Urinary bladder (tissue), 4 donors: Measurements from ENCODE around the gene VPS35. TPM values are rescaled to one million over a fixed set of nuclear protein-coding genes. Genes with fewer than 3 reads are reported as not detected.
"Not testable (repeated sequence)": the region's sequence is repeated elsewhere in the genome, so short reads cannot be mapped to it uniquely, and the experiment has no call there.

Experiments
- DNase-seq: peaks from one replicate; pipeline ENCODE4 v3.0.0-alpha.2; 2015; ENCODE audit errors: extremely low spot score
- H3K27ac ChIP-seq: one replicate; pipeline ENCODE4 v1.5.1; 2013; ENCODE audit warnings: low read depth, mild to moderate bottlenecking, moderate library complexity
- H3K36me3 ChIP-seq: one replicate; pipeline ENCODE4 v1.6.1; 2013; ENCODE audit warnings: mild to moderate bottlenecking, moderate library complexity; ENCODE audit not compliant: insufficient read depth
- H3K4me1 ChIP-seq: one replicate; pipeline ENCODE4 v1.6.1; 2013; ENCODE audit warnings: mild to moderate bottlenecking, moderate library complexity; ENCODE audit not compliant: insufficient read depth
- H3K4me3 ChIP-seq: one replicate; pipeline ENCODE4 v1.5.1; 2013; ENCODE audit warnings: low read depth, low read length
- WGBS: extraction: QIAGEN DNeasy Blood & Tissue Kit; methylation state at CpG from one replicate; pipeline ENCODE4 v1.1.7; 2013; 5-methylcytosine and 5-hydroxymethylcytosine counted together
- polyA plus RNA-seq: library from polyadenylated mRNA; stranded (reverse); fragments of 200-250 nt; gene quantifications from one replicate; pipeline ENCODE4 v1.2.3, GENCODE V29; 2013
- total RNA-seq: library from RNA; depleted of rRNA; stranded (reverse); fragments of >200 nt; gene quantifications from one replicate; pipeline ENCODE4 v1.2.3, GENCODE V29; 2014
- donor health status: healthy with polysubstance abuse.
- donor health status: healthy.

The VPS35 gene
- total and polyA plus RNA-seq, 2 donors = 44.4 to 154 TPM

DNA sequence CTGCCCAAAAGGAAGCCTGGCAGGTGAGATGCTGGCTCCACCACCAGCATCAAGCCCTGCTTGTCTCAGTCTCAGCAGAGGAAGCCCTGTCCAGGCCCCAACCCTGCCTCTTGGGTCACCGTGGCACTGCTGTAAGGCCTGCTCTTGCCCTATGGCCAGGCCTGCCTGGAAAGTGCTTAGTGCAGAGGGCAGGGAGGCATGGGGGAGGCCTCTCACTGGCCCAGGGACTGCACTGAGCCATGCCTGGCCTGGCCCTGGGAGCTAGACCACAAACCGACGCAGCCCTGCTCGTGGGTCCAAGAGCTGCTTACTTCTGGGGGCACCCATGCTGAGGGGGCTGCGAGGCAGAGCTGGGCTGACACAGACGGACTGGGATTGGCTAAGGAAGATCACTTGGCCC is 64.1 kb downstream of the VPS35 start:
- H3K4me3 ChIP-seq, H3K36me3 ChIP-seq, DNase-seq, H3K27ac ChIP-seq, H3K4me1 ChIP-seq: not testable (repeated sequence)
- 85% methylated on average over 6 of the region's 6 CpGs for WGBS

DNA sequence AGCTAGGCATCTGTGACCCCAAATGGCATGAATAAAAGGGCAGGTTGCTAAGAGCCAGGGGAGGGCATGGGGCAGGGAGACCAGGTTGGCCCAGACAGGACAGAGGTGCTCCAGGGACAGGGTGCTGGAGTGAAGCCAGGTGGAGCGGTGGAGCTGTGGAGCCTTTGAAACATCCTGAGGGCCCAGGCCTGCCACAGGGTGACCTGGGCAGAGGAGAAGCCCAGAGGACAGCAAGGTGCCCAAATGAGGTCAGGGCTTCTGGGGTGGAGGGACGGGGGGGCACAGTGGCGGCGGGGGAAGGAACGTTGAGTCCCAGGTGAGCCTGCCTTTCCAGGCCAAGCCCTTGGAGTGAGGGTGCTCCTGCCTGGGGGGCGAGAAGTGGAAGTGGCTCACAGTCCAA is 65.3 kb downstream of the VPS35 start:
- not testable (repeated sequence) for H3K36me3 ChIP-seq, DNase-seq, H3K27ac ChIP-seq, H3K4me3 ChIP-seq, H3K4me1 ChIP-seq
- WGBS = 92% methylated on average over 4 of the region's 6 CpGs

DNA sequence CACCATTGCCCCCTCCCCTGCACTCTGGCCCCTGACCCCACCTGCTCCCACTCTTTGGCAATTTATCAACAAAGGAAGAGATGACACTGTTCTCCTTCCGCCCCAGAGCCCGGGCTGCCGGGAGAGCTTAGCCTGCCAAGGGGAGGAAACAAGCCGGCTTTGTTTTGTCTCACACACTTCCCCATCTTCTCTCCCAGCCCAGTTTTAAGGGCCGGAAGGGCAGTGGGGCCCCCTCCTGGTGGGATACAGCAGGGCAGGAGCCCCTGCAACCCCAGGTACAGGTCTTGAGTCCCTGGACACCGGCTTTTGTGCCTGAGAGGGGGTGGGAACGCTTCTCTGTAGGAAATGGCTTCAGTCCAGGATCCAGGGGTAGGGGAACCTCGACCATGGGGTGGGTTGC is 65.7 kb downstream of the VPS35 start:
- not testable (repeated sequence) for DNase-seq, H3K4me3 ChIP-seq, H3K36me3 ChIP-seq, H3K27ac ChIP-seq, H3K4me1 ChIP-seq
- 6% methylated on average over 5 of the region's 8 CpGs for WGBS

DNA sequence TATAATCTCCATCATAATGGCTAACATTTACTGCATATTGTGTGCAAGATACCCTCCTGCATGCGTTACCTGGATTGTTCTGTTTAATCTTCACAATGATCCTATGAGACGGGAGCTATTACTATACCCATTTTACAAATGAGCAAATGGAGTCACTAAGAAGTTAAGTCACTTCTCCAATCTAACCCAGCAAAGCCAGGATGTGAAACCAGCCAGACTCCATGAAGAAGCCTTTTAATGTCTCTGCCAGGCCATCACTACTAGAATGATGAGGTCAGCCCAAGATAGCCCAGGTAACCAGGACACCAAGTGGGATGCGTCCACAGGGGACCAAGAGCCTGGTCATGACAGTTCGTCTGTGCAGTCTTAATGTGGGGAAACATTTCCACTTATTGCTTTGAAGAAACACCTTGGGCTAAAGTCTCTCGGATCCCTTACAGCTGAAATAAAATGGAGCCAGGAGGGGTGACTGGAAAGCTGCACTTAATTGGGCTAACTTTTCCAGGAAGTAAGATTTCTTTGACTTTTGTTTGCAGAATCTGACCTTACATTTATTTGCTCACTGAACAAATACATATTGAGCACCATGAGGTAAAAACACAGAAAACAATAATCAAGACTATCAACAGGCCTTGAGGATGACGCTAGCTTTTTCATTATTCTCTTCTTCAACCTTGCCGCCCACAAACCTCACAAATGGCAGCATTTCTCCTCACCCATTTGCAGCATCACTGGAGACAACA is 66.9 kb downstream of the VPS35 start:
- no peak for DNase-seq
- WGBS = 93% methylated on average over 7 of the region's 7 CpGs
- no peaks in the 10 kb centered on the region for H3K36me3 ChIP-seq
- H3K27ac ChIP-seq = no peak overlapping the region
- no peak overlapping the region for H3K4me3 ChIP-seq
- no peaks in the 10 kb centered on the region for H3K4me1 ChIP-seq

DNA sequence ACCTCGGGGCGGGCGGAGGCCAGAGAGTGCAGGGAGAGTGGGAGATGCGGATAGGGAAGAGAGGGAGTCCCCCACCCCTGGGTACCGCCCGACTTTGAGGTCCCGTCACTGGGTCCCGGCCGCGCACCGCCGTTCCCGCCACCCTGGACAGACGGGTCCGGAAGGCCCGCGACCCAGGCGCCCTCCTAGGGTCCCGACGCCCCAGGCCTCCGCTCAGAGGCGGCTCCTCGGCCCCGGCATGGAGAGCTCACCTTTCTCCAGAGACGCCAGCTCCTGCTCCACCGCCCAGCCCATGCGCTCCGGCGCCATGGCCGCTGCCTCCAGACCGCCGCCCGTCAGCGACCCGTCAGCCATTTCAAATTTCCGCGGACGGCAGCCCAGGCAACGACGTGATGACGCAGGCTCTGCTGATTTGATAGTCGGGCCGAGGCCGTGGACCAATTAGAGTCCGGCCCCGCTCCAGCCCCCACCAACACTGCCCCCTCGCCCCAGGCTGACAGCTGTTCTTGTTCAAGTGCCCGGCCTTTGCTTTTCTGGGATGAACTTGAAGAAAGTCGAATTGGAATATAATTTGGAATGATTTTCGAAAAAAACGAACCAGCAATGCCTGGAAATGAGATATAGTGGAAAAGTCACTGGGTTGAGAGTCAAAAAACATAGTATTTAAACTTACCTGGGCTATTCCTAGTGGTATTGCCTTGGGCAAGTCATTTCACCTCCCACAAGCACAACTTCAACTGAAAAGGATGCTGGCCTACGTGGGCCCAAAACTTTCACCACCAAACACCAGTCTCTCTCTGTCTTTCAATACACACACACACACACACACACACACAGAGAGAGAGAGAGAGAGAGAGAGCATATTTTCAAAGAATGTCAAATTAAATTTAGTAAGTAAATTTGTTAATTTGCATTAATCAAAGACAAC is 67.7 kb downstream of the VPS35 start, which contains the start of gene SHCBP1:
Gene SHCBP1, minus strand, starts transcription at position 374 of the 928 bp plus-strand sequence. Its CDS starts 20 bp downstream, at position 354.
- Histone ChIP-seq H3K4me3 (peak within 1 kb of the TSS; percentile 52), H3K27ac (no peak within 1 kb of the TSS), H3K4me1 (no peaks in the 10 kb centered on the region), H3K36me3 (no peaks in the 10 kb centered on the region)
- DNase-seq = peak; percentile 53
- WGBS = under 1% methylated on average over 52 of the region's 52 CpGs

DNA sequence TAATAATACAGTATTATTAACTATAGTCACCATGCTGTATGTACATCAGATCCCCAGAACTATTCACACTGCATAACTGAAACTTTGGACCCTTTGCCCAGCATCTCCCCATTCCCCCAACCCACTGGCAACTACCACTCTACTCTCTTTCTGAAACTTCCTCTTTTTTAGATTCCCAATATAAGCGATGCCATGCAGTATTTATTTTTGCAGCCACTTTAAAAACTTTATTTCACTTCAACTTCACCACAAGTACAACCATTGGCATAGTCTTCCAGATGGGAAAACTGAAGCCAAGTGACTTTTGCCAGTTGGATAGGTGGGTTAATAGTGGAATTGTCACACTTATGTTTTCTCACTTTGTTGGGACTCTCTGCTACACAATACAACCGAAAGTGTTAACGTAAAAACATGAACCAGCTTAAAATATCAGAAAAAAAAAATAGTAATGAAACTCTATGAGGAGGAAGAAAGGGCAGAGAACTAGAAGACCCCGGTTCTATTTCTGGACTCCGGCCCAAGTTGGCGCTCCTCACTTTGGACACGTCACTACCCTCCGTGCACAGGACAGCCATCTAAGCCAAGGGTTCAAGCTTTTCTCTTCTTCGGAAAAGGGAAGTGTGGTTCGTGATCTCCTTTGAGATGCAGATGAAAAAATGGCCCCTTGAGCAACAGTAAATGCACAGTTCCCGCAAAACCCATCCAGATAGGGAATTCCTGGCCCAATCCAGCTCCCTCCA is 68.5 kb downstream of the VPS35 start:
- DNase-seq = no peak
- WGBS = 6% methylated on average over 11 of the region's 11 CpGs
- peak overlapping the region; percentile 52 for H3K4me3 ChIP-seq
- H3K27ac ChIP-seq = no peak overlapping the region
- no peaks in the 10 kb centered on the region for H3K36me3 ChIP-seq
- H3K4me1 ChIP-seq = no peaks in the 10 kb centered on the region

DNA sequence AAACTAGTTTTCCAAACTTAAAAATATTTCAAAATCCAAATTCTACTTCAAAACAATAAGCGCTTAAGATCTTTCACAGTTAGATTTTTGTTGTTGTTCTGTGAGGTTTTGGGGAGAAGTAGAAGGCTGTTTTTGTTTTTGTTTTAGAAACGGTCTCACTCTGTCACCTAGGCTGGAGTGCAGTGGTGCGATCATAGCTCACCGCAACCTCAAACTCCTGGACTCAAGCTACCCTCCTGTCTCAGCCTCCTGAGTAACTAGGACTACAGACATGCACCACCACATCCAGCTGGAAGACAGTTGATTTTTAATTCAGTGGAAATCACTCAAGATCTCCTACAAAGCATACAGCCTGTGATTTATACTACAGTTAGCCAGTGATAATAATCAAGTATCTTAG is 70.5 kb downstream of the VPS35 start:
- no peak for DNase-seq
- Histone ChIP-seq H3K36me3 (no peaks in the 10 kb centered on the region), H3K4me3 (no peak overlapping the region), H3K4me1 (no peaks in the 10 kb centered on the region), H3K27ac (no peak overlapping the region)
- 94% methylated on average over 4 of the region's 4 CpGs for WGBS

DNA sequence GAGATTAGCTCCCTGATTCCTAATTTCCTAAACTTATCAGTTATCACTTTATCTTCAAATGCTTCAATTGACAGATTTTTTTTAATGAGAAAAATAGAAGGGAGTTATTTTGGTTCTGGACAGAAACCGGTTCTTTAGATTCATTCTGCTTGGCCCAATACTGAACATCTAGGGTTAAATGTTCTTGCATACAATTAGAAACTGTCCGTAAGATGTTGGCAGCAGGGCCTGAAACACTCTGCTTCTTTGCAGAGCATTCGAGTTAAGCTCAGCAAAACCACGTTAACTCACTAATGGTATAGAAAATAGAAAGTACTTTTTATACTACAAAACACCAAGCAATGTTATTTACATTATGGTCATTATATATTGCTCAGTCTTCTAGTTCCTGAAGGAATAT is 75.0 kb downstream of the VPS35 start:
- H3K36me3 ChIP-seq = no peaks in the 10 kb centered on the region
- H3K4me3 ChIP-seq = no peak overlapping the region
- 60% methylated on average over 4 of the region's 4 CpGs for WGBS
- no peak for DNase-seq
- no peaks in the 10 kb centered on the region for H3K4me1 ChIP-seq
- H3K27ac ChIP-seq = no peak overlapping the region

DNA sequence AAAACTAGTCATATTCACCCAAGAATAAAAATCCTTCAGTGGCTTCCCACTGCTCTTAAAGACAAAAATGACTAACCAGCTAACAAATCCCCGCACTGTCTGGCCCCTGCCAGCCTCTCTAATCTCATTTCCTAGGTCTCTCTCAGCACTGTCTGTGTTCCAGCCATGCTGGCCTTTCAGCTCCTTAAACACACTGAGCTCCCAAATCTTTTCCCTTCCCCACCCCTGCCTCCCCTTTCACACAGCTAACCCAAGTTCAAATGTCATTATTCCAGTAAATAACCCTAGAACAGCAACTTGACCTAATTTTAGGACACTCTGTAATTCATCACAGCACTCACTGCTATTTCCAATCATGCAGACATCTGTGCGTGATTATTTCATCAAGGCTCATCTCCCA is 75.6 kb downstream of the VPS35 start:
- Histone ChIP-seq H3K36me3 (no peaks in the 10 kb centered on the region), H3K27ac (no peak overlapping the region), H3K4me3 (no peak overlapping the region), H3K4me1 (no peaks in the 10 kb centered on the region)
- 71% methylated on average over 2 of the region's 2 CpGs for WGBS
- DNase-seq = no peak

DNA sequence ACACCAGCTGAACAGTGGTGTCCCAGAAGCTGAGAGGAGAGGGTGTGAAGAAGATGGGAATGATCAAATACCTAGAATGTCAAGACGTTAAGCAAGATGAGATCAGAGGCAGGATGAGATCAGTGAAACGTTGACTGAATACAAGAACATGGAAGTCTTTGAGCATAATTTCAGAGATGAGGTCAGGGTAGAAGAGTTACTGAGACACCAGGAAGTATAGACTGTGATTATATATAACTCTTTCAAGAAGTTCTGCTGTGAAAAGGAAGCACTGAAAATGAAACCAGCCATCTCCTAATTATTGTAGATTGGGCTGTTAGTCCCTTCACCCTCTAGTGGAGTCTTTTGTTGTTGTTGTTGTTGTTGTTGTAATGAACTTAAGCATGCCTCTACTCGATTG is 76.9 kb downstream of the VPS35 start:
- no peak for DNase-seq
- WGBS = 74% methylated on average over 3 of the region's 3 CpGs
- Histone ChIP-seq H3K36me3 (no peaks in the 10 kb centered on the region), H3K4me1 (no peaks in the 10 kb centered on the region), H3K4me3 (no peak overlapping the region), H3K27ac (no peak overlapping the region)

DNA sequence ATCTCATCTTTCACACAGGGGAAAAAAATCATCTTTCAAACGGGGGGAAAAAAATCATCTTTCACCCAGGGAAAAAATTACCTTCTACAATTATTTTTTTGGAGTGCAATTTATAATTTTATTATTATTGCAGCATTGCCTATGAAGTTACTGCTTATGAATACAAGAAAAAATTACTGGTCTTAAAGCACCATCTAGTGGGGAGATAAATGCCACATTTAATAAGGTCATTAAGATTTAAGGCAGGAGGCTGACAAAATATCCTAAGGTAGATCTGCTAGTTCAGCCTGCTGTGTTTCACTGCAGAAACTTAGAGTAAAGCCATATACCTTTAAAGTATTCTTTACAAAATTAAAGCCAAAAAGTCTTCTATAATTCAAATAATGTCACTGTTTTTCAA is 81.4 kb downstream of the VPS35 start:
- no peak for DNase-seq

DNA sequence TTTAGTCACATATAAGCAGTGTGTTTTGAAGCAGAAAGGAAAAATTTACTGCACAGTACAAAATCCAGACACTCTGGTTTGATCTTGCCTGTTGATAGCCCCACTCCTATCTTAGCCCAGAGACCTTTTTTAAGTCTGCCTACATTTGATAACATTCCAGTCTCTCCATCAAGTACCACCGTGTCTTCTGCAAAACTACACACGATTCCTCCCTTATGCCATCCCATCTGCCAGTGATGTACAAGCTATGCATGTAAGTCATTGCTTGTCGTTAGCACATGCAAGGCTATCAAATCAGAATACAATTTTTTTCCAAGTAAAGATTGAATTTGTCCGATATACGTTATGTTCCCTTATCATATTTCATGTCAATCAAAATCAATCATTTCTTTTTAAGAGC is 82.7 kb downstream of the VPS35 start:
- Histone ChIP-seq H3K4me3 (no peak overlapping the region), H3K27ac (no peak overlapping the region), H3K36me3 (no peaks in the 10 kb centered on the region), H3K4me1 (no peaks in the 10 kb centered on the region)
- no peak for DNase-seq
- 93% methylated on average over 5 of the region's 5 CpGs for WGBS

More for the DNA sequence above, 81.4 kb downstream of the VPS35 start:
- Histone ChIP-seq H3K36me3 (no peaks in the 10 kb centered on the region), H3K4me3 (no peak overlapping the region), H3K4me1 (no peaks in the 10 kb centered on the region), H3K27ac (no peak overlapping the region)
- 66% methylated on average over 1 of the region's 1 CpG for WGBS
